Measurements from ENCODE around the gene YLPM1.

The YLPM1 gene, protein sequence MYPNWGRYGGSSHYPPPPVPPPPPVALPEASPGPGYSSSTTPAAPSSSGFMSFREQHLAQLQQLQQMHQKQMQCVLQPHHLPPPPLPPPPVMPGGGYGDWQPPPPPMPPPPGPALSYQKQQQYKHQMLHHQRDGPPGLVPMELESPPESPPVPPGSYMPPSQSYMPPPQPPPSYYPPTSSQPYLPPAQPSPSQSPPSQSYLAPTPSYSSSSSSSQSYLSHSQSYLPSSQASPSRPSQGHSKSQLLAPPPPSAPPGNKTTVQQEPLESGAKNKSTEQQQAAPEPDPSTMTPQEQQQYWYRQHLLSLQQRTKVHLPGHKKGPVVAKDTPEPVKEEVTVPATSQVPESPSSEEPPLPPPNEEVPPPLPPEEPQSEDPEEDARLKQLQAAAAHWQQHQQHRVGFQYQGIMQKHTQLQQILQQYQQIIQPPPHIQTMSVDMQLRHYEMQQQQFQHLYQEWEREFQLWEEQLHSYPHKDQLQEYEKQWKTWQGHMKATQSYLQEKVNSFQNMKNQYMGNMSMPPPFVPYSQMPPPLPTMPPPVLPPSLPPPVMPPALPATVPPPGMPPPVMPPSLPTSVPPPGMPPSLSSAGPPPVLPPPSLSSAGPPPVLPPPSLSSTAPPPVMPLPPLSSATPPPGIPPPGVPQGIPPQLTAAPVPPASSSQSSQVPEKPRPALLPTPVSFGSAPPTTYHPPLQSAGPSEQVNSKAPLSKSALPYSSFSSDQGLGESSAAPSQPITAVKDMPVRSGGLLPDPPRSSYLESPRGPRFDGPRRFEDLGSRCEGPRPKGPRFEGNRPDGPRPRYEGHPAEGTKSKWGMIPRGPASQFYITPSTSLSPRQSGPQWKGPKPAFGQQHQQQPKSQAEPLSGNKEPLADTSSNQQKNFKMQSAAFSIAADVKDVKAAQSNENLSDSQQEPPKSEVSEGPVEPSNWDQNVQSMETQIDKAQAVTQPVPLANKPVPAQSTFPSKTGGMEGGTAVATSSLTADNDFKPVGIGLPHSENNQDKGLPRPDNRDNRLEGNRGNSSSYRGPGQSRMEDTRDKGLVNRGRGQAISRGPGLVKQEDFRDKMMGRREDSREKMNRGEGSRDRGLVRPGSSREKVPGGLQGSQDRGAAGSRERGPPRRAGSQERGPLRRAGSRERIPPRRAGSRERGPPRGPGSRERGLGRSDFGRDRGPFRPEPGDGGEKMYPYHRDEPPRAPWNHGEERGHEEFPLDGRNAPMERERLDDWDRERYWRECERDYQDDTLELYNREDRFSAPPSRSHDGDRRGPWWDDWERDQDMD (N-terminal part only)

DNA sequence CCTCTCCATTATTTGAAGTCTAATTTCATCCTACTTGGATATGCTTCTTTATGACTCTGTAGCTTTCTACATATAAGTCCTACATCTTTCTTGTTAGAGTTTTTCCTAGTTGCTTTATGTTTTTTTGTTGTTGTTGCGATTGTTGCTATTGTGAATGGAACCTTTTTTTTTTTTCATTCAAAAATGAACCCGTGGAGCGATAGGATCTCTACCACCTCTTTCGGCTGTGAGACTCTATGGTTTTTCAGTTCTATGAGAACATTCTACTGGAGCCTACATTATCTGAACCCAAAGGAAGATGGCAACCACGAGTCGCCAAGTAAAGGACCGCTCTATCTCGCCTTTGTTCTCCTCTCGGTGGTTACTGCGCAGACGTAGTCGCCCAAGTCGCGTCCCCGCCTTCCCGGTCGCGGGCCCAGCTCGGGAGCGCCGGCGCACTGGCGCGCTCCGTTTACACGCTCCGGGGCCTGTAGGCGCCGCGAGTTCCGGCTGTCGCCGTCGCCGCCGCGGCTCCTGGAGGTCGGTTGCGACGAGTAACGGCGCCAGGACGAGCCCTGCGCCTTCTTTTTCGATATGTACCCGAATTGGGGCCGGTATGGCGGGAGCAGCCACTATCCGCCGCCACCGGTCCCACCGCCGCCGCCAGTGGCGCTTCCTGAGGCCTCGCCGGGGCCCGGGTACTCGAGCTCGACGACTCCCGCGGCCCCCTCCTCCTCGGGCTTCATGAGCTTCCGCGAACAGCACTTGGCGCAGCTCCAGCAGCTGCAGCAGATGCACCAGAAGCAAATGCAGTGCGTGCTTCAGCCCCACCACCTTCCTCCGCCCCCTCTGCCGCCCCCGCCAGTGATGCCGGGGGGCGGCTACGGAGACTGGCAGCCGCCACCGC, at the start of gene YLPM1:
YLPM1 (plus strand) TSS at position 400 of the 886 bp plus-strand sequence; CDS start at position 574, 174 bp downstream.
- H4K20me1 ChIP-seq (ENCODE audit: insufficient read depth, low read length, poor library complexity, severe bottlenecking) = peaks cover 48% of the 10 kb centered on the region
- H2AFZ ChIP-seq (ENCODE audit: low read length) = peak within 1 kb of the TSS; percentile 99
- no peaks in the 10 kb centered on the region for H3K9me2 ChIP-seq (replicated peaks; ENCODE audit: low read depth, low read length)
- peak within 1 kb of the TSS; percentile 94 for H3K9ac ChIP-seq (ENCODE audit: low read depth, low read length, poor library complexity, severe bottlenecking)
- peaks cover 25% of the 10 kb centered on the region for H3K27me3 ChIP-seq (ENCODE audit: insufficient read depth, low read length, poor library complexity, severe bottlenecking)
- peak within 1 kb of the TSS; percentile 81 for H3K4me3 ChIP-seq (ENCODE audit: low read length, poor library complexity, severe bottlenecking)
- H3K4me2 ChIP-seq (ENCODE audit: low read depth, low read length, poor library complexity, severe bottlenecking) = peak within 1 kb of the TSS; percentile 98
- H3K4me1 ChIP-seq (ENCODE audit: insufficient read depth, low read length, poor library complexity, severe bottlenecking) = peaks cover 34% of the 10 kb centered on the region
- H3K79me2 ChIP-seq (ENCODE audit: insufficient read depth, low read length) = peaks cover 56% of the 10 kb centered on the region
- no peaks in the 10 kb centered on the region for H3K36me3 ChIP-seq (ENCODE audit: insufficient read depth, low read length)
- TF ChIP-seq EZH2phosphoT487 (IDR thresholded peaks at IDR 0.05; ENCODE audit: borderline replicate concordance) = no peak
- TF ChIP-seq, protein P1, sequence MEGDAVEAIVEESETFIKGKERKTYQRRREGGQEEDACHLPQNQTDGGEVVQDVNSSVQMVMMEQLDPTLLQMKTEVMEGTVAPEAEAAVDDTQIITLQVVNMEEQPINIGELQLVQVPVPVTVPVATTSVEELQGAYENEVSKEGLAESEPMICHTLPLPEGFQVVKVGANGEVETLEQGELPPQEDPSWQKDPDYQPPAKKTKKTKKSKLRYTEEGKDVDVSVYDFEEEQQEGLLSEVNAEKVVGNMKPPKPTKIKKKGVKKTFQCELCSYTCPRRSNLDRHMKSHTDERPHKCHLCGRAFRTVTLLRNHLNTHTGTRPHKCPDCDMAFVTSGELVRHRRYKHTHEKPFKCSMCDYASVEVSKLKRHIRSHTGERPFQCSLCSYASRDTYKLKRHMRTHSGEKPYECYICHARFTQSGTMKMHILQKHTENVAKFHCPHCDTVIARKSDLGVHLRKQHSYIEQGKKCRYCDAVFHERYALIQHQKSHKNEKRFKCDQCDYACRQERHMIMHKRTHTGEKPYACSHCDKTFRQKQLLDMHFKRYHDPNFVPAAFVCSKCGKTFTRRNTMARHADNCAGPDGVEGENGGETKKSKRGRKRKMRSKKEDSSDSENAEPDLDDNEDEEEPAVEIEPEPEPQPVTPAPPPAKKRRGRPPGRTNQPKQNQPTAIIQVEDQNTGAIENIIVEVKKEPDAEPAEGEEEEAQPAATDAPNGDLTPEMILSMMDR (conservative IDR thresholded peaks at IDR 0.05; ENCODE audit: low read length) = peak; percentile 72
- H3K9me3 ChIP-seq (ENCODE audit: insufficient read depth, low read depth, low read length) = no peaks in the 10 kb centered on the region
- no peaks in the 10 kb centered on the region for H3F3A ChIP-seq (ENCODE audit: low read depth)

DNA sequence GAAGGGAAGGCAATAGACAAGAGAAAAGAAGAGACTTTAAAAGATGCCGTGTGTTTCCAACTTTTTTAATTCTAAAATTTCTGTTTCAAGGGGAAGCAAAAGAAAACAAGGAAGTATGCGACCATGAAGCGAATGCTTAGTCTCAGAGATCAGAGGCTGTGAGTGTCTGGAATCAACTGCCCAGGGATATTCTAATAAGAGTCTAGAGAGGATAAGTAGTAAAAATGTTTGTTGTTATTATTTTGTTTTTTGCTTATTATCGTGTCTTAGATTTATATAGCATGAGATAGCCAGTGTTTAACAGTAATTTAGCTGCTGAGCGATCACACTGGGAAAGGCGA, 49.8 kb upstream of the YLPM1 start:
- peak overlapping the region; percentile 97 for H3K4me3 ChIP-seq (ENCODE audit: low read length, poor library complexity, severe bottlenecking)
- H3K9me3 ChIP-seq (ENCODE audit: insufficient read depth, low read depth, low read length) = no peaks in the 10 kb centered on the region
- H3K36me3 ChIP-seq (ENCODE audit: insufficient read depth, low read length) = peaks cover 5% of the 10 kb centered on the region; the same call in 1 of the 2 replicates
- H3K4me2 ChIP-seq (ENCODE audit: low read depth, low read length, poor library complexity, severe bottlenecking) = peak overlapping the region; percentile 84
- peaks cover 41% of the 10 kb centered on the region for H3K4me1 ChIP-seq (ENCODE audit: insufficient read depth, low read length, poor library complexity, severe bottlenecking)
- TF ChIP-seq, protein P1 (conservative IDR thresholded peaks at IDR 0.05; ENCODE audit: low read length) = no peak
- TF ChIP-seq EZH2phosphoT487 (IDR thresholded peaks at IDR 0.05; ENCODE audit: borderline replicate concordance) = no peak
- peaks cover 21% of the 10 kb centered on the region for H4K20me1 ChIP-seq (ENCODE audit: insufficient read depth, low read length, poor library complexity, severe bottlenecking)
- H3K9ac ChIP-seq (ENCODE audit: low read depth, low read length, poor library complexity, severe bottlenecking) = peak overlapping the region; percentile 83
- no peaks in the 10 kb centered on the region for H3K9me2 ChIP-seq (replicated peaks; ENCODE audit: low read depth, low read length)
- peak overlapping the region; percentile 94 for H2AFZ ChIP-seq (ENCODE audit: low read length)
- peaks cover 66% of the 10 kb centered on the region for H3K79me2 ChIP-seq (ENCODE audit: insufficient read depth, low read length)
- H3F3A ChIP-seq (ENCODE audit: low read depth) = no peaks in the 10 kb centered on the region
- H3K27me3 ChIP-seq (ENCODE audit: insufficient read depth, low read length, poor library complexity, severe bottlenecking) = no peaks in the 10 kb centered on the region
